ENCODE data around the gene DGKH. TPM values are rescaled to one million over a fixed set of nuclear protein-coding genes. Genes with fewer than 3 reads are reported as not detected.

Gene DGKH
- total RNA-seq, 1 experiment from 2014 or later, result 9.2 TPM

DNA sequence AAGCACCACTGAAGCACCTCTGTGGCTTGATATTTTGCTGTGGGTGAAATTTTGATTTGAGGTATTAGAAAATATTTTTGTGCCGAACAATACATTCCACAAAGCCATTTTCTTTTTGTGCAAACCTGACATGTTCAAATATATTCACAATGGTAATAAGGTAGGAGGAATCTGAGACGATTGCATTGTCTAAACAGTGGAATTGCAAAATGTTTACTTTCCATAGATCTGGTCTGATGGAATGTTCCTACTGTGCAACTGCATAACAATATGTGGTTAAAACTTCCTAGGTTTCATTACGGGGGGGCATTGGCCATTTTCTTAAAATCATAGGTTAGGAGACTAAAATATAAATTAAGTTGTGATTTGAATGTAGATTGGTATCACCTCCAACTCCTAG lies 180.8 kb downstream of the DGKH start:
- CTCF ChIA-PET, result no interaction called here
- RAD21 ChIA-PET (ENCODE audit: low non-redundant PET in 1 of 2, low total read pairs in 2 of 2, uncharacterized antibody in 2 of 2, unreplicated experiment in 2 of 2), result no interaction called here
- DNase-seq (ENCODE audit: low read depth, low spot score), result no peak
- Histone ChIP-seq H3K9ac (ENCODE audit: low read length) (no peak overlapping the region), H3K9me2 (ENCODE audit: insufficient read depth) (no peaks in the 10 kb centered on the region), H3K9me3 (ENCODE audit: control insufficient read depth in 1 of 2, insufficient read depth in 1 of 2, low read depth in 1 of 2, low read length in 2 of 2) (no peaks in the 10 kb centered on the region), H2AFZ (ENCODE audit: low read depth, low read length, poor library complexity, severe bottlenecking) (no peak overlapping the region), H3K4me3 (replicated peaks in 1 of 2; ENCODE audit: low read depth in 1 of 2, low read length in 2 of 2) (no peak overlapping the region), H3K36me3 (ENCODE audit: control insufficient read depth in 1 of 2, insufficient read depth in 2 of 2, low read length in 2 of 2) (no peaks in the 10 kb centered on the region), H3K4me1 (ENCODE audit: control insufficient read depth in 1 of 2, insufficient read depth in 2 of 2, low read length in 2 of 2) (no peaks in the 10 kb centered on the region), H3K27me3 (ENCODE audit: insufficient read depth, low read length) (no peaks in the 10 kb centered on the region), H4K20me1 (ENCODE audit: insufficient read depth) (no peaks in the 10 kb centered on the region), H3K27ac (ENCODE audit: low read depth, low read length) (no peak overlapping the region), H3K79me2 (ENCODE audit: insufficient read depth, low read length) (no peaks in the 10 kb centered on the region), H3K4me2 (ENCODE audit: low read length) (no peak overlapping the region)
- no TSS peak for BruUV-seq (replicated peaks)
- intact Hi-C loops (cut with micrococcal nuclease), result no loop called here
- TF ChIP-seq SRF (IDR thresholded peaks at IDR 0.05; ENCODE audit: low read depth) (no peak), FOSL1 (IDR thresholded peaks at IDR 0.05; ENCODE audit: low read depth) (no peak), ELF1 (IDR thresholded peaks at IDR 0.05; ENCODE audit: borderline replicate concordance, low read depth) (no peak), CTCF (IDR thresholded peaks at IDR 0.05 in 2 of 3, conservative IDR thresholded peaks at IDR 0.05 in 1 of 3; ENCODE audit: borderline replicate concordance in 1 of 3, insufficient read depth in 1 of 3, low read depth in 2 of 3, low read length in 2 of 3) (no peak), MAX (IDR thresholded peaks at IDR 0.05) (no peak), TCF7L2 (IDR thresholded peaks at IDR 0.05; ENCODE audit: borderline replicate concordance, extremely low read depth, insufficient read depth, insufficient read length) (no peak), CEBPB (IDR thresholded peaks at IDR 0.05; ENCODE audit: low read depth) (no peak)
- TF ChIP-seq, protein P1, sequence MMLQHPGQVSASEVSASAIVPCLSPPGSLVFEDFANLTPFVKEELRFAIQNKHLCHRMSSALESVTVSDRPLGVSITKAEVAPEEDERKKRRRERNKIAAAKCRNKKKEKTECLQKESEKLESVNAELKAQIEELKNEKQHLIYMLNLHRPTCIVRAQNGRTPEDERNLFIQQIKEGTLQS (IDR thresholded peaks at IDR 0.05), result no peak
- ATAC-seq, result no peak
- POLR2A ChIA-PET, result no interaction called here

GRCh38 chr13:42232671-42233070 lies 184.2 kb downstream of the DGKH start:
- H3K36me3 ChIP-seq (ENCODE audit: control insufficient read depth in 1 of 2, insufficient read depth in 2 of 2, low read length in 2 of 2), result no peaks in the 10 kb centered on the region
- H3K4me1 ChIP-seq (ENCODE audit: control insufficient read depth in 1 of 2, insufficient read depth in 2 of 2, low read length in 2 of 2), result no peaks in the 10 kb centered on the region
- H3K27ac ChIP-seq (ENCODE audit: low read depth, low read length), result no peak overlapping the region
- H4K20me1 ChIP-seq (ENCODE audit: insufficient read depth), result no peaks in the 10 kb centered on the region
- H2AFZ ChIP-seq (ENCODE audit: low read depth, low read length, poor library complexity, severe bottlenecking), result no peak overlapping the region
- H3K9me3 ChIP-seq (ENCODE audit: control insufficient read depth in 1 of 2, insufficient read depth in 1 of 2, low read depth in 1 of 2, low read length in 2 of 2), result no peaks in the 10 kb centered on the region
- intact Hi-C loops (cut with micrococcal nuclease), result no loop called here
- TF ChIP-seq POLR2A (IDR thresholded peaks at IDR 0.05; ENCODE audit: borderline replicate concordance, extremely low read depth, insufficient read depth, insufficient read length) (no peak), POLR2AphosphoS5 (IDR thresholded peaks at IDR 0.05; ENCODE audit: low read depth, low read length) (no peak), ZNF274 (IDR thresholded peaks at IDR 0.05; ENCODE audit: low read depth, low read length) (no peak), SP1 (IDR thresholded peaks at IDR 0.05; ENCODE audit: low read depth) (no peak), EZH2phosphoT487 (IDR thresholded peaks at IDR 0.05; ENCODE audit: borderline replicate concordance) (no peak), ELF1 (IDR thresholded peaks at IDR 0.05; ENCODE audit: borderline replicate concordance, low read depth) (no peak), CBX3 (IDR thresholded peaks at IDR 0.05; ENCODE audit: low read depth) (no peak), FOSL1 (IDR thresholded peaks at IDR 0.05; ENCODE audit: low read depth) (no peak)
- TF ChIP-seq, protein P1 (IDR thresholded peaks at IDR 0.05), result no peak
- no peaks in the 10 kb centered on the region for H3K9me2 ChIP-seq (ENCODE audit: insufficient read depth)
- no peaks in the 10 kb centered on the region for H3K79me2 ChIP-seq (ENCODE audit: insufficient read depth, low read length)
- H3K4me2 ChIP-seq (ENCODE audit: low read length), result no peak overlapping the region
- no peak for ATAC-seq
- RAD21 ChIA-PET (ENCODE audit: low non-redundant PET in 1 of 2, low total read pairs in 2 of 2, uncharacterized antibody in 2 of 2, unreplicated experiment in 2 of 2), result no interaction called here
- DNase-seq (ENCODE audit: low read depth, low spot score), result no peak
- no peak overlapping the region for H3K4me3 ChIP-seq (replicated peaks in 1 of 2; ENCODE audit: low read depth in 1 of 2, low read length in 2 of 2)
- CTCF ChIA-PET, result no interaction called here
- POLR2A ChIA-PET, result no interaction called here
- no peak overlapping the region for H3K9ac ChIP-seq (ENCODE audit: low read length)
- no TSS peak for BruUV-seq (replicated peaks)
- H3K27me3 ChIP-seq (ENCODE audit: insufficient read depth, low read length), result no peaks in the 10 kb centered on the region

Measured in HCT116 (cell line).